ENCODE data around the gene BHMT2.

BHMT2 gene

DNA sequence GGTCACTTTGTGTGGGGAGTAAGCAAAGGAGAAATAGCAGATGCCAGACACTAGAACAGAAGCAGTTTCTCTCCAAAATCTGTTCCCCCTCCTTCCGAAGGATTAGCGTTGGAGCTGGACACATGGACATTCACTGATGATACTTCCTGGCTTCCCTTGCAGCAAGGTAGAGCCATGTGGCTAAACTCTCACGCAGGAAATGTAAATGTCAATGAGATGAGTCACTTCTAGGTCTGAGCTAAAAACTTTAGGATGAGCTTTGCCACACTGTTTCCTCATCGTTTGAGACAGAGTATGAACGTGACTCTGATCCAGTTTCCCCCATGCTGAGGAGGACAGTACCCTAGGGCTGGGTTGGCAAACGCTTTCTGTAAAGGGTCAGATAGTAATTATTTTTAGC, 5.1 kb downstream of the BHMT2 start:
- no peak overlapping the region for H3K4me3 ChIP-seq (ENCODE audit: low read depth, low read length)
- TF ChIP-seq, protein P1, sequence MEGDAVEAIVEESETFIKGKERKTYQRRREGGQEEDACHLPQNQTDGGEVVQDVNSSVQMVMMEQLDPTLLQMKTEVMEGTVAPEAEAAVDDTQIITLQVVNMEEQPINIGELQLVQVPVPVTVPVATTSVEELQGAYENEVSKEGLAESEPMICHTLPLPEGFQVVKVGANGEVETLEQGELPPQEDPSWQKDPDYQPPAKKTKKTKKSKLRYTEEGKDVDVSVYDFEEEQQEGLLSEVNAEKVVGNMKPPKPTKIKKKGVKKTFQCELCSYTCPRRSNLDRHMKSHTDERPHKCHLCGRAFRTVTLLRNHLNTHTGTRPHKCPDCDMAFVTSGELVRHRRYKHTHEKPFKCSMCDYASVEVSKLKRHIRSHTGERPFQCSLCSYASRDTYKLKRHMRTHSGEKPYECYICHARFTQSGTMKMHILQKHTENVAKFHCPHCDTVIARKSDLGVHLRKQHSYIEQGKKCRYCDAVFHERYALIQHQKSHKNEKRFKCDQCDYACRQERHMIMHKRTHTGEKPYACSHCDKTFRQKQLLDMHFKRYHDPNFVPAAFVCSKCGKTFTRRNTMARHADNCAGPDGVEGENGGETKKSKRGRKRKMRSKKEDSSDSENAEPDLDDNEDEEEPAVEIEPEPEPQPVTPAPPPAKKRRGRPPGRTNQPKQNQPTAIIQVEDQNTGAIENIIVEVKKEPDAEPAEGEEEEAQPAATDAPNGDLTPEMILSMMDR (IDR thresholded peaks at IDR 0.05; ENCODE audit: insufficient read depth, low read length, missing control alignments): no peak
- POLR2A ChIA-PET: no interaction called here
- peak; percentile 4 for DNase-seq (ENCODE audit: low read depth, low spot score)
- CTCF ChIA-PET: interaction anchor here (1.0 to 1.5 kb wide), 2 partner anchors 50 to 54 kb away, joined by 3 to 9 read pairs; no protein-coding TSS in a partner anchor

DNA sequence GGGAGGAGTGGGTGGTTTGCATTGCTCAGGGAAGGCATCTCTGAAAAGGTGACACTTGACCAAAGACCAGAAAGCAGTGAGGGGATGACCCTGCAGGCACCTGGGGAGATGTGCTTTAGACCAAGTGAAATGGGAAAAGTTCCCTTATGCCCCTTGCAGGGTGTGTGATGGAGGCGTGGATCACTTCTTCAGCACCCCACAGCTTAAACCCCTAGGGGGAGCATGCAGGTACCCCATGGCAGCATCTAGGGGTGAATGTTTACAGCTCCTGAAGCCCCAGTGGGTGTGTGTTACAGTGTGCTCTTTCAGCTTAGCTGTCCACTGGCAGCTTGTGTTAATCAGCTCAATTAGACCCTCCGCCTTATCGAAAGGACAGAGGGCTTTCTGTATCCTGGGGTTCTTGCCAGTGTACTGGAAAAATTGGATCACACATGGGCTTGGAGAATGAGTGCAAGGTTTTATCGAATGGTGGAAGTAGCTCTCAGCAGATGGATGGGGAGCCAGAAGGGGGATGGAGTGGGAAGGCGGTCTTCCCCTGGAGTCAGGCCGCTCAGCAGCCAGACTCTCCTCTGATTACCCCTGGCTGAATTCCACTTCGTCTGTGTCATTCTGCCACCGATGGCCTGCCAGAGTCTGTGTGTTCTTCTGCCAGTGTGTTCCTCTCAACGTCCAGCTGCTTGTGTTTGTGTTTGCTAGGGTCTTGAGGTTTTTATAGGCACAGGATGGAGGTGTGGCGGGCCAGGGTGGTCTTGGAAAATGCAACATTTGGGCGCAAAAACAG, 6.3 kb downstream of the BHMT2 start:
- no peak for DNase-seq (ENCODE audit: low read depth, low spot score)

DNA sequence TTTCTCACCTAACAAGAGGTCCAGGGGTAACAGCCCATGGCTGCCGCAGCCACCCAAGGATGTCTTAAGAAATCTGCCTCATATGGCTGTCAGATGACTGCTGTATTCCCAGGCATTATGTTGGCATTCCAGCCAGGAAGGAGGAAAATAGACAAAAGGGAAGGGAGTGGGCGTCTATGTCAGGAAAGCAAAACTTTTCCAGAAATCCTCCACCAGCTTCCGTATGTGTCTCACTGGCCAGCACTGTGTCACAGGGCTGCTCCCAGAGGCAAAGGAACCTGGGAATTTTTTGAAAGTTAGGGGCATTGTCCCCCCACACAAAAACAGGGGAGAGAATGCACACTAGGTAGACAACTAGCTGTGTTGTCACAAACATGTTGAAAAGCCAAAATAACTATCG, 7.3 kb downstream of the BHMT2 start:
- ChIA-PET POLR2A (no interaction called here), CTCF (interaction anchor here (0.8 to 1.7 kb wide), 4 partner anchors 29 to 56 kb away, joined by 3 to 5 read pairs (median 4); no protein-coding TSS in a partner anchor)
- TF ChIP-seq, protein P1 (IDR thresholded peaks at IDR 0.05; ENCODE audit: insufficient read depth, low read length, missing control alignments): no peak
- DNase-seq (ENCODE audit: low read depth, low spot score): no peak
- H3K4me3 ChIP-seq (ENCODE audit: low read depth, low read length): no peak overlapping the region

More for the DNA sequence above, 6.3 kb downstream of the BHMT2 start:
- POLR2A ChIA-PET: no interaction called here
- H3K4me3 ChIP-seq (ENCODE audit: low read depth, low read length): no peak overlapping the region
- CTCF ChIA-PET: interaction anchor here (1.2 to 1.7 kb wide), 3 partner anchors 28 to 55 kb away, joined by 3 to 5 read pairs (median 5); no protein-coding TSS in a partner anchor
- TF ChIP-seq, protein P1 (IDR thresholded peaks at IDR 0.05; ENCODE audit: insufficient read depth, low read length, missing control alignments): no peak

DNA sequence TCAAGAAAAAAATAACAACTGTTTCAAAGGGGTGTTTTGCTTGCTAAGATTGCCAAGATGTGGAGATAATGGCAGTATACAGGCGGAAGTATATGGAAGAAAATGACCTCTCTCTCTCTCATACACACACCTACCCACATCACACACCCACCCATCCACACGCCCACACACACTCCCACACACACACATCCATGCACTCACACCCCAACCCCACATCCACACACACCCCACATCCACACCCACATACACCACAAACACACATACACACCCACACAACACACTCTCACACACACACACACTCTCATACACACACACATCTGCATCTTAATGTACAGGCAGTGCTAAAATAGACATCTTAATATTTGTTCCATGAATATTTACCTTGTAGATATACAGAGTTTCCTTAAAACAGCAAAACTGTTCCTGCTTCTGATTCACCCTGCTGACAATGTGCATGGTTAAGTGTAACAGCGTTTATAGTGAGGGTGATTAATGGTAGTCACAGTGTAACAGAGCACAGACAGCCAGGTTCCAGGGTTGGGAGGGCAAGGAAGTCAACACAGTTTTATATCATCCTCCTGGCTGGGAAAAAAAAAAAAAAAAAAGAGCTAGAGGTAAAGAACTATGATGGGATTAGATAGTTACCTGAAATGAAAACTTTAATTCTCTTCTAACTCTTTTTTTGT, 8.3 kb downstream of the BHMT2 start:
- CTCF ChIA-PET: interaction anchor here (2.2 kb wide), 1 partner anchor 55 kb away, joined by 7 read pairs; no protein-coding TSS in a partner anchor

GRCh38 chr5:79080804-79081203, 11.2 kb downstream of the BHMT2 start:
- ChIA-PET CTCF (interaction anchor here (1.8 kb wide), 1 partner anchor 60 kb away, joined by 5 read pairs; no protein-coding TSS in a partner anchor), POLR2A (no interaction called here)
- TF ChIP-seq, protein P1 (IDR thresholded peaks at IDR 0.05; ENCODE audit: insufficient read depth, low read length, missing control alignments): no peak
- DNase-seq (ENCODE audit: low read depth, low spot score): no peak
- H3K4me3 ChIP-seq (ENCODE audit: low read depth, low read length): no peak overlapping the region

More for the DNA sequence above, 8.3 kb downstream of the BHMT2 start:
- TF ChIP-seq, protein P1 (IDR thresholded peaks at IDR 0.05; ENCODE audit: insufficient read depth, low read length, missing control alignments): no peak
- no peak for DNase-seq (ENCODE audit: low read depth, low spot score)
- POLR2A ChIA-PET: no interaction called here
- no peak overlapping the region for H3K4me3 ChIP-seq (ENCODE audit: low read depth, low read length)

DNA sequence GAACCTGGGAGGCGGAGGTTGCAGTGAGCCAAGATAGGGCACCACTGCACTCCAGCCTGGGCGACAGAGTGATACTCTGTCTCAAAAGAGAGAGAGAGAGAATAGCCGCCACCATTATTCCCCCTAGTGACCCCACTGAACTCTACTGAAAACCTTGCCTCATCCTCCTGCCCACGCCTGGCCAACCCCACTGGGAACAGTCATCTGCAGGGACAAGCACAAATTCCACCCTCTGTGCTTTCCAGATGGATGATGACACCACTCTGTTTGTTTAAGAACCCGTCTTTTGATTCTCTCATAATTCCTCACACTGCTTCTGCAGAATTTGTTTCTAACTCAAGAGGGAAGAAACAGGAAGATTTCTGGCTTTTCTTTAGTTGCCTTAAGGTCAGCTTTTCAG, 12.2 kb downstream of the BHMT2 start:
- ChIA-PET POLR2A (no interaction called here), CTCF (interaction anchor here (1.1 to 1.8 kb wide), 2 partner anchors 57 to 61 kb away, joined by 5 to 6 read pairs; no protein-coding TSS in a partner anchor)
- TF ChIP-seq, protein P1 (IDR thresholded peaks at IDR 0.05; ENCODE audit: insufficient read depth, low read length, missing control alignments): no peak
- no peak overlapping the region for H3K4me3 ChIP-seq (ENCODE audit: low read depth, low read length)
- no peak for DNase-seq (ENCODE audit: low read depth, low spot score)

All from AG04449 (cell line).